Measurements from ENCODE around the gene GPR141.

GPR141 gene

DNA sequence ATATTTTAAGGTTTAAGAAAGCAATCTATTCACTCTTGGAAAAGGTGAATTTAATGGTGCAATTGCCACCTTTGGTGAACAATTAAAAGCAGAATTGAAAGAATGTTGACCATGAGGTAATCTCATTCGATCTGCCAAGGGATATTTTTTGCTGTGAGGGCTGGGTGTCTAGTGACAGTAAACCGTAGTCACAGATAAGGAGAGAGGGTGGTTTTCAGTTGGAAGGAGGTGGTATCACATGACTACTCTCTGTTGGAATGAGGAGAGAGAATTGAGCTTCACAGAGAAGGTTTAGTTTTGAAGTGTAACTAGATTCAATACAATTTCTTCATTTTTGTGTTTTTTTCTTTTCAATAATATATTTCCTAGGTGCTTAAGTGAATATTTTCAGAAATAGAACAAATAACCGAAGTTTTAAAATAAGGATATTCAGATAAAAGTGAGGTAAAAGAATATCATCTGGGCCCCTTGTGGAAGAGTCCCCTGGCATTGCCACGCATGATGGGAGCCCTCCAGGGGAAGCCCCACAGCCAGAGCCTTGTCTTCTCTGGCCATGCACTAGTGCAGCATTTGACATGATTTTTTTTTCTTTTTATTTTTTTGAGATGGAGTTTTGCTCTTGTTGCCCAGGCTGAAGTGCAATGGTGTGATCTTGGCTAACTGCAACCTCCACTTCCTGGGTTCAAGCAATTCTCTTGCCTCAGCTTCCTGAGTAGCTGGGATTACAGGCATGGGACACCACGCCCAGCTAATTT lies 73.4 kb downstream of the GPR141 start:
- no peaks in the 10 kb centered on the region for H3K9me3 ChIP-seq (ENCODE audit: control insufficient read depth in 5 of 5, low read length in 5 of 5)
- H3K4me1 ChIP-seq (ENCODE audit: control insufficient read depth in 5 of 5, insufficient read depth in 5 of 5, low read length in 5 of 5) = no peaks in the 10 kb centered on the region
- no peaks in the 10 kb centered on the region for H3K27me3 ChIP-seq (ENCODE audit: control insufficient read depth in 5 of 5, insufficient read depth in 4 of 5, low read length in 5 of 5)
- H3K27ac ChIP-seq (ENCODE audit: low read depth, low read length) = no peak overlapping the region
- H3K4me3 ChIP-seq (ENCODE audit: low read depth in 1 of 5, low read length in 5 of 5) = no peak overlapping the region
- H3K9ac ChIP-seq (ENCODE audit: low read length in 5 of 5) = no peak overlapping the region
- no peaks in the 10 kb centered on the region for H3K36me3 ChIP-seq (ENCODE audit: control insufficient read depth in 5 of 5, insufficient read depth in 5 of 5, low read length in 5 of 5)

DNA sequence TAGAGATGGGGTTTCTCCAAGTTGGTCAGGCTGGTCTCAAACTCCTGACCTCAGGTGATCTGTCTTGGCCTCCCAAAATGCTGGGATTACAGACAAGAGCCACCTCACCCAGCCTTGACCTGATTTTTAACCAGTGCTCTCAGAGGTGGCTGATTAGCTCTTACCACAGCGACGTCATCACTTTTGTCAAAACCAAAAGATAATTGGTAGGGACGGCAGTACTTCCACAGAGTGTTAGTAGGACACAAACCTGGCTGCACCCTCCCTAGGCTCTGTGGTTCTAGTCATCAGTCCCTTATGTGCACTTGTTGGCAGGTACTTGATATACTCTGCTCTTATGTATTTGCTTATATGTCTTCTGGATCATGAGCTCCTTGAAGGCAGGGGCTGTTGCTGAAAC lies 74.0 kb downstream of the GPR141 start:
- no peak overlapping the region for H3K27ac ChIP-seq (ENCODE audit: low read depth, low read length)
- H3K27me3 ChIP-seq (ENCODE audit: control insufficient read depth in 5 of 5, insufficient read depth in 4 of 5, low read length in 5 of 5) = no peaks in the 10 kb centered on the region
- H3K4me3 ChIP-seq (ENCODE audit: low read depth in 1 of 5, low read length in 5 of 5) = no peak overlapping the region
- no peaks in the 10 kb centered on the region for H3K36me3 ChIP-seq (ENCODE audit: control insufficient read depth in 5 of 5, insufficient read depth in 5 of 5, low read length in 5 of 5)
- H3K9me3 ChIP-seq (ENCODE audit: control insufficient read depth in 5 of 5, low read length in 5 of 5) = no peaks in the 10 kb centered on the region
- no peaks in the 10 kb centered on the region for H3K4me1 ChIP-seq (ENCODE audit: control insufficient read depth in 5 of 5, insufficient read depth in 5 of 5, low read length in 5 of 5)
- no peak overlapping the region for H3K9ac ChIP-seq (ENCODE audit: low read length in 5 of 5)

GRCh38 chr7:37758501-37759045 lies 75.0 kb downstream of the GPR141 start:
- no peaks in the 10 kb centered on the region for H3K4me1 ChIP-seq (ENCODE audit: control insufficient read depth in 5 of 5, insufficient read depth in 5 of 5, low read length in 5 of 5)
- no peaks in the 10 kb centered on the region for H3K9me3 ChIP-seq (ENCODE audit: control insufficient read depth in 5 of 5, low read length in 5 of 5)
- H3K9ac ChIP-seq (ENCODE audit: low read length in 5 of 5) = no peak overlapping the region
- H3K4me3 ChIP-seq (ENCODE audit: low read depth in 1 of 5, low read length in 5 of 5) = no peak overlapping the region
- H3K27ac ChIP-seq (ENCODE audit: low read depth, low read length) = no peak overlapping the region
- H3K36me3 ChIP-seq (ENCODE audit: control insufficient read depth in 5 of 5, insufficient read depth in 5 of 5, low read length in 5 of 5) = no peaks in the 10 kb centered on the region
- H3K27me3 ChIP-seq (ENCODE audit: control insufficient read depth in 5 of 5, insufficient read depth in 4 of 5, low read length in 5 of 5) = no peaks in the 10 kb centered on the region

GRCh38 chr7:37759526-37759925 lies 76.0 kb downstream of the GPR141 start:
- Histone ChIP-seq H3K4me3 (ENCODE audit: low read depth in 1 of 5, low read length in 5 of 5) (no peak overlapping the region), H3K9ac (ENCODE audit: low read length in 5 of 5) (no peak overlapping the region), H3K27me3 (ENCODE audit: control insufficient read depth in 5 of 5, insufficient read depth in 4 of 5, low read length in 5 of 5) (no peaks in the 10 kb centered on the region), H3K27ac (ENCODE audit: low read depth, low read length) (no peak overlapping the region), H3K4me1 (ENCODE audit: control insufficient read depth in 5 of 5, insufficient read depth in 5 of 5, low read length in 5 of 5) (no peaks in the 10 kb centered on the region), H3K36me3 (ENCODE audit: control insufficient read depth in 5 of 5, insufficient read depth in 5 of 5, low read length in 5 of 5) (no peaks in the 10 kb centered on the region), H3K9me3 (ENCODE audit: control insufficient read depth in 5 of 5, low read length in 5 of 5) (no peaks in the 10 kb centered on the region)

DNA sequence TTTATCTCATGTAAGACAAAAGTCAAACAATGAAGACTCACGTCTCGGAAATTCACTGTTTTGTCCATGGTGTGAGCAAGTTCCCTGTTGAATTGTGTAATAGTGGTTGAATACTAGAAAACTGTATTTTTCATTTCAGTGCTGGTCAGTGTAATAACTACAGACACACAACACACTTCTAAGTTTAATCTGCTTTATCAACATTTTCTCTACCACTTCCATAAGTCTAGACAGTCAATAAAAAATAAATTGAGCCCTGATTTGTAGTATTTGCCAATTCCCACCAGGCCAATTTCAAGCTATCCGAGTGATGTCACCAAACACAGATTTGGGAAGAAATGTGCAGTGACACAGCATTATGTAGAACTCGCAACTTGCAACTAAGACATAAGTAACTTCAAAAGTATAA lies 81.9 kb downstream of the GPR141 start:
- H3K27ac ChIP-seq (ENCODE audit: low read depth, low read length) = no peak overlapping the region
- peaks cover 0 to 17% (median 0%) of the 10 kb centered on the region in 5 donors for H3K4me1 ChIP-seq (ENCODE audit: control insufficient read depth in 5 of 5, insufficient read depth in 5 of 5, low read length in 5 of 5)
- H3K27me3 ChIP-seq (ENCODE audit: control insufficient read depth in 5 of 5, insufficient read depth in 4 of 5, low read length in 5 of 5) = no peaks in the 10 kb centered on the region
- H3K4me3 ChIP-seq (ENCODE audit: low read depth in 1 of 5, low read length in 5 of 5) = no peak overlapping the region
- H3K9ac ChIP-seq (ENCODE audit: low read length in 5 of 5) = no peak overlapping the region
- H3K9me3 ChIP-seq (ENCODE audit: control insufficient read depth in 5 of 5, low read length in 5 of 5) = no peaks in the 10 kb centered on the region
- H3K36me3 ChIP-seq (ENCODE audit: control insufficient read depth in 5 of 5, insufficient read depth in 5 of 5, low read length in 5 of 5) = no peaks in the 10 kb centered on the region

DNA sequence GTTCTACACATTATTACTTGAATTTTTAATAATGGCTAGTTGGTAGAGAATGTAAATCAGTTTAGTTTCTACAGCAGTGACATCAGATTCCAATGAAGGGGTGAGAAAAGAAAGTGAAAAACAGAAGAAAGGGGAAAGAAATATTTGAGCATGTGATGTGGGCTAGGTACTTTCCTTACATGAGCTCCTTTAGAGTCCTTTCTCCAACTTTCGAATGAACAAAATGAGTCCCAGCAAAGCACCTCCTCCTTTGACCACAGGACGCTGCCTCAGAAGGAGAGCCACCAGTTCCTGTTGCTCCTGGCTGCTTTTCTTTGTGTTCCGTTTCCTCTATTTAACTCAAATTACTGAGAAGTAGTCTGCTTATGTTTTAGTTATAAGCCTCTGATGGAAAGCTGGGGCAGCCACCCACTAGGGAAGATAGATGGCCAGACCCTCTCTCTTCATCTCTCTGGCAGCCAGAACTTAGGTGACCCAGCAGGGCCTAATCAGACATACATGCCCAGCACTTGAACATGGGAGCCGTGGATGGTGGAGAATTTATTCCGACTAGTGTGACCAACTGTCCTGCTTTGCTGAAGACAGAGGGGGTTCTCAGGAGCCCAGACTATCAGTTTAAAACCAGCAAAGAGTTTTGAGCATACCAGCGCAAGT lies 82.4 kb downstream of the GPR141 start:
- H3K9ac ChIP-seq (ENCODE audit: low read length in 5 of 5) = no peak overlapping the region
- H3K27me3 ChIP-seq (ENCODE audit: control insufficient read depth in 5 of 5, insufficient read depth in 4 of 5, low read length in 5 of 5) = no peaks in the 10 kb centered on the region
- no peaks in the 10 kb centered on the region for H3K36me3 ChIP-seq (ENCODE audit: control insufficient read depth in 5 of 5, insufficient read depth in 5 of 5, low read length in 5 of 5)
- no peak overlapping the region for H3K4me3 ChIP-seq (ENCODE audit: low read depth in 1 of 5, low read length in 5 of 5)
- no peaks in the 10 kb centered on the region for H3K9me3 ChIP-seq (ENCODE audit: control insufficient read depth in 5 of 5, low read length in 5 of 5)
- H3K4me1 ChIP-seq (ENCODE audit: control insufficient read depth in 5 of 5, insufficient read depth in 5 of 5, low read length in 5 of 5) = peaks cover 0 to 21% (median 2%) of the 10 kb centered on the region in 5 donors
- no peak overlapping the region for H3K27ac ChIP-seq (ENCODE audit: low read depth, low read length)

GRCh38 chr7:37768611-37769010 lies 85.0 kb downstream of the GPR141 start:
- H3K9me3 ChIP-seq (ENCODE audit: control insufficient read depth in 5 of 5, low read length in 5 of 5) = no peaks in the 10 kb centered on the region
- H3K4me3 ChIP-seq (ENCODE audit: low read depth in 1 of 5, low read length in 5 of 5) = no peak overlapping the region

DNA sequence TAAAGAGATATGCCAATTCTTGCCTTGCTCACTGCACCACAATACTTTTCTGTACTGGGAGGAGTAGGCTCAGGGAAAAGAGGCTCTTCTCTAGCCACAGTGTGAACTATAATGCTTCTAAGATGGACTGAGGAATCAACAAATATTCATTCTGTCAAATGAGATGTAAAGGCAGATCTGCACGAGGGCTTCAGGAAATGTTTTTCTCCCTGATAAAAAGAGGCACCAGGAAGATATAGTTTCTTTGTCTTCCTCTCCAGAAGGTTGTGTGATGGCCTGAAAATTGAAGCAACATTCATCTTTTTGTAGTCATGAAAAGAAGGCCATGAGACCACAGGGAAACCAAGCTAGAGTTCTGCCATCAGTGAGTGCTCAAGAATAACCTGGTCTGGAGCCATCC lies 85.7 kb downstream of the GPR141 start:
- no peaks in the 10 kb centered on the region for H3K9me3 ChIP-seq (ENCODE audit: control insufficient read depth in 5 of 5, low read length in 5 of 5)
- H3K9ac ChIP-seq (ENCODE audit: low read length in 5 of 5) = no peak overlapping the region
- no peak overlapping the region for H3K27ac ChIP-seq (ENCODE audit: low read depth, low read length)
- peaks cover 0 to 24% (median 3%) of the 10 kb centered on the region in 5 donors for H3K4me1 ChIP-seq (ENCODE audit: control insufficient read depth in 5 of 5, insufficient read depth in 5 of 5, low read length in 5 of 5)
- no peaks in the 10 kb centered on the region for H3K27me3 ChIP-seq (ENCODE audit: control insufficient read depth in 5 of 5, insufficient read depth in 4 of 5, low read length in 5 of 5)
- no peaks in the 10 kb centered on the region for H3K36me3 ChIP-seq (ENCODE audit: control insufficient read depth in 5 of 5, insufficient read depth in 5 of 5, low read length in 5 of 5)
- no peak overlapping the region for H3K4me3 ChIP-seq (ENCODE audit: low read depth in 1 of 5, low read length in 5 of 5)

More at GRCh38 chr7:37768611-37769010, 85.0 kb downstream of the GPR141 start:
- H3K27ac ChIP-seq (ENCODE audit: low read depth, low read length) = no peak overlapping the region
- no peaks in the 10 kb centered on the region for H3K36me3 ChIP-seq (ENCODE audit: control insufficient read depth in 5 of 5, insufficient read depth in 5 of 5, low read length in 5 of 5)
- H3K4me1 ChIP-seq (ENCODE audit: control insufficient read depth in 5 of 5, insufficient read depth in 5 of 5, low read length in 5 of 5) = peaks cover 0 to 24% (median 3%) of the 10 kb centered on the region in 5 donors
- no peak overlapping the region for H3K9ac ChIP-seq (ENCODE audit: low read length in 5 of 5)
- no peaks in the 10 kb centered on the region for H3K27me3 ChIP-seq (ENCODE audit: control insufficient read depth in 5 of 5, insufficient read depth in 4 of 5, low read length in 5 of 5)

- H3K9ac ChIP-seq (ENCODE audit: low read length in 5 of 5) = no peak overlapping the region
- no peak overlapping the region for H3K27ac ChIP-seq (ENCODE audit: low read depth, low read length)
- no peaks in the 10 kb centered on the region for H3K36me3 ChIP-seq (ENCODE audit: control insufficient read depth in 5 of 5, insufficient read depth in 5 of 5, low read length in 5 of 5)
- no peaks in the 10 kb centered on the region for H3K27me3 ChIP-seq (ENCODE audit: control insufficient read depth in 5 of 5, insufficient read depth in 4 of 5, low read length in 5 of 5)
- H3K9me3 ChIP-seq (ENCODE audit: control insufficient read depth in 5 of 5, low read length in 5 of 5) = no peaks in the 10 kb centered on the region
- H3K4me3 ChIP-seq (ENCODE audit: low read depth in 1 of 5, low read length in 5 of 5) = no peak overlapping the region
- H3K4me1 ChIP-seq (ENCODE audit: control insufficient read depth in 5 of 5, insufficient read depth in 5 of 5, low read length in 5 of 5) = peaks cover 0 to 24% (median 3%) of the 10 kb centered on the region in 5 donors
These were observed 86.2 kb downstream of the GPR141 start for GRCh38 chr7:37769726-37770125.

DNA sequence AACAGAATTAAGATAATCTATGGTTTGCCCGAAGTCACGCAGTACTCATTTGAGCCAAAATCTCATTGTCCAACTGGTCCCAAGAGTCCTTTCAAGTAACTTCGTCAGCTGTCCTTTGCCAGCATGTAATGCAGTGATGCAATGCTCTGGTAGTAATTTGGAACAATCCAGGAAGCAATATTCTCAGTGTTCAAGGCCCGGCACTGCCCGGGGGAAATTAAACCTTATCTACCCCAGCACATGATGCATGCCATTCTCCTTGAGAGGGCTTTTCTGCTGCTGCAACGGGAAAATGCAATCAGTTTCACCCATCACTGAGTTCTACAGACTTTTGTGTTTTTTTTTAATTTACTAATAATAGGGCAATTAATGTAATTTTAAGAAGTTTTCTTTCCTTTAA lies 87.3 kb downstream of the GPR141 start:
- Histone ChIP-seq H3K4me3 (ENCODE audit: low read depth in 1 of 5, low read length in 5 of 5) (no peak overlapping the region), H3K27me3 (ENCODE audit: control insufficient read depth in 5 of 5, insufficient read depth in 4 of 5, low read length in 5 of 5) (no peaks in the 10 kb centered on the region), H3K9me3 (ENCODE audit: control insufficient read depth in 5 of 5, low read length in 5 of 5) (peaks cover 0 to 2% (median 0%) of the 10 kb centered on the region in 5 donors), H3K4me1 (ENCODE audit: control insufficient read depth in 5 of 5, insufficient read depth in 5 of 5, low read length in 5 of 5) (peaks cover 0 to 24% (median 3%) of the 10 kb centered on the region in 5 donors), H3K36me3 (ENCODE audit: control insufficient read depth in 5 of 5, insufficient read depth in 5 of 5, low read length in 5 of 5) (no peaks in the 10 kb centered on the region), H3K27ac (ENCODE audit: low read depth, low read length) (no peak overlapping the region), H3K9ac (ENCODE audit: low read length in 5 of 5) (no peak overlapping the region)
